Erythroblast (primary cell): ENCODE data around the gene ONECUT1.

ENCODE experiments used
- GATA1 ChIP-seq: IDR thresholded peaks from 2 replicates; pipeline ENCODE4 v1.6.1; 2011; ENCODE audit warnings: low read depth, mild to moderate bottlenecking, control low read depth, low read length, moderate library complexity
- POLR2A ChIP-seq: IDR thresholded peaks from 2 replicates; pipeline ENCODE4 v1.6.1; 2011; ENCODE audit warnings: mild to moderate bottlenecking, low read length

- TF ChIP-seq POLR2A (no peak), GATA1 (no peak)
Measured at GRCh38 chr15:52804526-52805081, 14.5 kb upstream of the ONECUT1 start.
